AG09309 (cell line): ENCODE results near the gene SRL.

Experiments used
- DNase-seq: peaks from one replicate; pipeline ENCODE4 v3.0.0-alpha.2; 2010; ENCODE audit warnings: low read depth
- H3K4me3 ChIP-seq: 2 replicates; pipeline ENCODE4 v1.5.1; 2011; ENCODE audit warnings: mild to moderate bottlenecking, low read depth, low read length, moderate library complexity; ENCODE audit not compliant: control insufficient read depth
- CTCF ChIP-seq: IDR thresholded peaks from 2 replicates; pipeline ENCODE4 v1.5.1; 2011; ENCODE audit warnings: mild to moderate bottlenecking, low read depth, low read length, inconsistent platforms; ENCODE audit not compliant: insufficient read depth, control insufficient read depth; ENCODE audit errors: missing control alignments

SRL gene

GRCh38 chr16:4247460-4247784 lies 5.5 kb upstream of the SRL start:
- no peak for DNase-seq
- no peak overlapping the region for H3K4me3 ChIP-seq
- TF ChIP-seq CTCF, result no peak

GRCh38 chr16:4246777-4247459 lies 5.0 kb upstream of the SRL start:
- no peak for DNase-seq

GRCh38 chr16:4245077-4245791 lies 3.4 kb upstream of the SRL start:
- no peak for DNase-seq
- H3K4me3 ChIP-seq, result no peak overlapping the region
- no peak for TF ChIP-seq CTCF

More at GRCh38 chr16:4246777-4247459, 5.0 kb upstream of the SRL start:
- TF ChIP-seq CTCF, result no peak
- H3K4me3 ChIP-seq, result no peak overlapping the region

- H3K4me3 ChIP-seq, result no peak overlapping the region
- DNase-seq, result no peak
- TF ChIP-seq CTCF, result no peak
Observed at GRCh38 chr16:4244254-4245076, 2.6 kb upstream of the SRL start.

GRCh38 chr16:4241258-4241927 lies 487 bp downstream of the SRL start:
- DNase-seq, result no peak
- no peak for TF ChIP-seq CTCF
- H3K4me3 ChIP-seq, result no peak overlapping the region

- no peak for TF ChIP-seq CTCF
- no peak for DNase-seq
- H3K4me3 ChIP-seq, result no peak overlapping the region
Observed at GRCh38 chr16:4240624-4241023, 1.3 kb downstream of the SRL start.
